SKM-1 (cell line): ENCODE results near the gene DLGAP3.
"Not testable (repeated sequence)": the region's sequence is repeated elsewhere in the genome, so short reads cannot be mapped to it uniquely, and the experiment has no call there.

ENCODE experiments used
- DNase-seq: peaks from one replicate; lab custom pipeline; 2025; ENCODE audit not compliant: unreplicated experiment; lab: John Stamatoyannopoulos, UW

DLGAP3 gene

GRCh38 chr1:34842073-34842472 is 87.4 kb downstream of the DLGAP3 start:
- DNase-seq, result no peak

- no peak for DNase-seq
Observed at GRCh38 chr1:34840426-34840825, 89.0 kb downstream of the DLGAP3 start.

GRCh38 chr1:34839526-34840305 is 89.7 kb downstream of the DLGAP3 start:
- DNase-seq, result no peak

GRCh38 chr1:34833711-34834110 is 95.7 kb downstream of the DLGAP3 start:
- no peak for DNase-seq

- DNase-seq, result no peak
Observed at GRCh38 chr1:34831721-34832246, 97.7 kb downstream of the DLGAP3 start.

GRCh38 chr1:34829250-34829649 is 100.2 kb downstream of the DLGAP3 start:
- no peak for DNase-seq

GRCh38 chr1:34828611-34829010 is 100.8 kb downstream of the DLGAP3 start:
- DNase-seq, result no peak

- DNase-seq, result no peak
Observed at GRCh38 chr1:34827341-34827941, 102.0 kb downstream of the DLGAP3 start.

GRCh38 chr1:34825455-34826091 is 103.9 kb downstream of the DLGAP3 start:
- DNase-seq, result no peak

GRCh38 chr1:34824817-34825454 is 104.5 kb downstream of the DLGAP3 start:
- DNase-seq, result no peak

GRCh38 chr1:34822202-34822601 is 107.2 kb downstream of the DLGAP3 start:
- no peak for DNase-seq

GRCh38 chr1:34818862-34819261 is 110.6 kb downstream of the DLGAP3 start:
- DNase-seq, result not testable (repeated sequence)

GRCh38 chr1:34816778-34817177 is 112.7 kb downstream of the DLGAP3 start:
- no peak for DNase-seq

- DNase-seq, result no peak
Observed at GRCh38 chr1:34816332-34816731, 113.1 kb downstream of the DLGAP3 start.
